HFFc6 (cell line): ENCODE data around the gene C1QTNF12. TPM values are rescaled to one million over a fixed set of nuclear protein-coding genes. Genes with fewer than 3 reads are reported as not detected.
"Not testable (repeated sequence)": the region's sequence is repeated elsewhere in the genome, so short reads cannot be mapped to it uniquely, and the experiment has no call there.

ENCODE experiments used
- DNase-seq: peaks from one replicate; pipeline ENCODE4 v3.0.0-alpha.2; 2018
- H3K27ac Mint-ChIP-seq: 2 replicates; pipeline ENCODE4 v1.8.0; 2020; ENCODE audit warnings: mild to moderate bottlenecking, mixed read lengths
- H3K27me3 Mint-ChIP-seq: 2 replicates; pipeline ENCODE4 v1.8.0; 2021; ENCODE audit warnings: mild to moderate bottlenecking, moderate library complexity, mixed read lengths; ENCODE audit not compliant: insufficient read depth
- H3K36me3 Mint-ChIP-seq: 2 replicates; pipeline ENCODE4 v1.8.0; 2021; ENCODE audit warnings: low read depth, mixed read lengths
- H3K4me1 Mint-ChIP-seq: 2 replicates; pipeline ENCODE4 v1.8.0; 2020; ENCODE audit warnings: low read depth, mixed read lengths
- H3K4me3 Mint-ChIP-seq: 2 replicates; pipeline ENCODE4 v1.8.0; 2020; ENCODE audit warnings: mild to moderate bottlenecking, moderate library complexity, mixed read lengths
- H3K9me3 Mint-ChIP-seq: 2 replicates; pipeline ENCODE4 v1.8.0; 2020; ENCODE audit warnings: mild to moderate bottlenecking, mixed read lengths
- microRNA-seq: library from miRNA; unstranded; fragments of <30 nt; microRNA quantifications from one replicate; pipeline ENCODE4, GENCODE V29; 2019
- total RNA-seq, 6 experiments: library from RNA; stranded (reverse); fragmentation: NEBNext Ultra II Directional; extraction: Animal tissue kit (Norgen Biotek cat#: 25700); gene quantifications; 2 replicates in 1 of 6; 3 replicates in 5 of 6; pipeline ENCODE4 v1.2.3, GENCODE V29; 2021
- TF ChIP-seq, protein P1 (sequence below): fragments of 200-600 bp; sonication (generic); IDR thresholded peaks from 2 replicates; pipeline ENCODE4 v1.5.0; 2021; ENCODE audit warnings: antibody characterized with exemption, mild to moderate bottlenecking

C1QTNF12 gene
- total RNA-seq, 6 experiments from 2014 or later = 0.31 to 1.7 (median 1.1) TPM

DNA sequence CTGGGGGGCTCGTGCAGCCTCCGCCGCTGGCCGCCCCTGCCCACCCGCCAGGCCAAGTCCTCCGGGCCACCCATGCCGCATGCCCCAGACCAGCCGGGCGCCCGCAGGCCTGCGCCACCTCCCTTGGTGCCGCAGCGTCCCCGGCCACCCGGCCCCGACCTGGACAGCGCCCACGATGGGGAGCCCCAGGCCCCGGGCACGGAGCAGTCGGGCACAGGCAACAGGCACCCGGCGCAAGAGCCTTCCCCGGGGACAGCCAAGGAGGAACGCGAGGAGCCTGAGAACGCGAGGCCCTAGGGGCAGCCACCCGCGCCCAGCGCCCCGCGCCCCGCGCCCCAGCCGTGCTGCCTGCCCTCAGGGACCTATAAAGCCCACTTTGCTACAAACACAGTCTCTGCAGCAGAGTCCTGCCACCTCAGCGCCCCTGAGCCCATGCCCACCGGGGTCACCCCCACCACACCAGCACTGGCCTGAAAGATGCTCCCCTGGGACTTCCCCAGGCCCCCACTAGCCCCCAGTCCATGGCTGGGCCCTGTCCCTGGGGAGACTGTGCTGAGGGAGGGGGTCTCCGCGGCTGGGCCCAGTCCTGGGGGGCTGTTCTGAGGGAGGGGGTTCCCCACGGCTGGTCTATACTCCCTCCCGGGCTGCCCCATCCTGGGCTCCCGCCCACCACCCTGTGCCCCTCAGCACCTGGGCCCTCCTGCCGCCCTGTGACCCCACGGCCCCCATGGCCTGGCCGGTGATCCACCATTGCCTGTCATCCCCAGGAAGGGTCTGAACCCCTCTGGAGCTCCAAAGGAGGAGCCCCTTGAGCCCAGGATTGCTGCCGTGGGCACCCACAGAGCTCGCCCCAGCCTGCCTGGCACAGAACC, 48.7 kb downstream of the C1QTNF12 start:
- Mint-ChIP-seq H3K4me3 (no peak overlapping the region), H3K4me1 (no peaks in the 10 kb centered on the region), H3K27ac (no peak overlapping the region), H3K36me3 (peaks cover 14% of the 10 kb centered on the region; the same call in 1 of the 2 replicates), H3K9me3 (peaks cover 14% of the 10 kb centered on the region), H3K27me3 (peaks cover 8% of the 10 kb centered on the region)
- DNase-seq = no peak
- TF ChIP-seq, protein P1, sequence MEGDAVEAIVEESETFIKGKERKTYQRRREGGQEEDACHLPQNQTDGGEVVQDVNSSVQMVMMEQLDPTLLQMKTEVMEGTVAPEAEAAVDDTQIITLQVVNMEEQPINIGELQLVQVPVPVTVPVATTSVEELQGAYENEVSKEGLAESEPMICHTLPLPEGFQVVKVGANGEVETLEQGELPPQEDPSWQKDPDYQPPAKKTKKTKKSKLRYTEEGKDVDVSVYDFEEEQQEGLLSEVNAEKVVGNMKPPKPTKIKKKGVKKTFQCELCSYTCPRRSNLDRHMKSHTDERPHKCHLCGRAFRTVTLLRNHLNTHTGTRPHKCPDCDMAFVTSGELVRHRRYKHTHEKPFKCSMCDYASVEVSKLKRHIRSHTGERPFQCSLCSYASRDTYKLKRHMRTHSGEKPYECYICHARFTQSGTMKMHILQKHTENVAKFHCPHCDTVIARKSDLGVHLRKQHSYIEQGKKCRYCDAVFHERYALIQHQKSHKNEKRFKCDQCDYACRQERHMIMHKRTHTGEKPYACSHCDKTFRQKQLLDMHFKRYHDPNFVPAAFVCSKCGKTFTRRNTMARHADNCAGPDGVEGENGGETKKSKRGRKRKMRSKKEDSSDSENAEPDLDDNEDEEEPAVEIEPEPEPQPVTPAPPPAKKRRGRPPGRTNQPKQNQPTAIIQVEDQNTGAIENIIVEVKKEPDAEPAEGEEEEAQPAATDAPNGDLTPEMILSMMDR = no peak

DNA sequence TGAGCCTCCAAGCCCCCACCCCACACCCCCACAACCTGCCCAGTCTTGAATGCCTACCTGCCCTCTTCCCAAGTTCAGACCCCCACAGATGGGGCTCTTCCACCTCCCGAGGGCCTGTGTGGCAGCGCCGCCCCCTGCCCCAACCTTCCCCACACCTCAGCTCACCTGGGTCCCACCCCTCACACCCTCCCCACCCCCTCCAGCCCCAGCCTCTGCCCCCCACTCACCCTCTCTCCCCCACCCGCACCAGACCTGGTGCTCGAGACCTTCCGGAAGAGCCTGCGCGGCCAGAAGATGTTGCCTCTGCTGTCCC, 49.4 kb downstream of the C1QTNF12 start:
- no peak overlapping the region for H3K4me3 Mint-ChIP-seq
- peaks cover 9% of the 10 kb centered on the region for H3K27me3 Mint-ChIP-seq
- TF ChIP-seq, protein P1 = no peak
- H3K4me1 Mint-ChIP-seq = no peaks in the 10 kb centered on the region
- no peak overlapping the region for H3K27ac Mint-ChIP-seq
- H3K9me3 Mint-ChIP-seq = peaks cover 15% of the 10 kb centered on the region
- no peak for DNase-seq
- peaks cover 14% of the 10 kb centered on the region; the same call in 1 of the 2 replicates for H3K36me3 Mint-ChIP-seq

DNA sequence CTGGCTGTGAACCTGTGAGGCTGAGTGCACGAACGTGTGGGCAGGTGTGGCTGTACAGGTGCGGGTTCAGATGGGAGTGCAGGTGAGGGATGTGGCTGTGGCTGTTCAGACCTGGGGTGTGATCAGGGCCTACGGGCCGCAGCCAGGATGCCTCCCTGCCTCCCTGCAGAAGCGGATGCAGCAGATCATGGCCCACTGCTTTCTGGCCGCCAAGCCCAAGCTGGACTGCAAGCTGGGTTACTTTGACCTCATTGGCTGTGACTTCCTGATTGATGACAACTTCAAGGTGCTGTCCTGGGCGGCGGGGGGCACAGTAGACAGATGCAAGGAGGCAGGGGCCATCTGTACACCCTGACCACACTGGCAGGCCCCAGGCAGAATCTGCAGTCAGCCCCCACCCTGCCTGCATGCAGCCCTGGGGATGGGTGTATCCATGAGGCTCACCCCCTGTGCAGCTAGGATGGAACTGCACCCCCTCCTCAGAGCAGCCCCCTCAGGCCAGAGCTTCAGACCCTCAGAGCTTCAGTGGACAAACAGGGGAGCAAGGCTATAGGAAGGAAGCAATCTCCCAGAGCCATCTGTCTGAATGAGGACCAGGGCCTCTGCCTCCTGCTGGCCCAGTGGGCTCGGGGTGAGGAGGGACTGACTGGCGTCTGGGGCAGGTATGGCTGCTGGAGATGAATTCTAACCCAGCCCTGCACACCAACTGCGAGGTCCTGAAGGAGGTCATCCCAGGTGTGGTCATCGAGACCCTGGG, 49.9 kb downstream of the C1QTNF12 start:
- Mint-ChIP-seq H3K4me3 (no peak overlapping the region), H3K27ac (no peak overlapping the region), H3K27me3 (peaks cover 9% of the 10 kb centered on the region), H3K9me3 (peaks cover 20% of the 10 kb centered on the region), H3K4me1 (no peaks in the 10 kb centered on the region), H3K36me3 (peaks cover 14% of the 10 kb centered on the region; the same call in 1 of the 2 replicates)
- TF ChIP-seq, protein P1 = no peak
- DNase-seq = no peak

DNA sequence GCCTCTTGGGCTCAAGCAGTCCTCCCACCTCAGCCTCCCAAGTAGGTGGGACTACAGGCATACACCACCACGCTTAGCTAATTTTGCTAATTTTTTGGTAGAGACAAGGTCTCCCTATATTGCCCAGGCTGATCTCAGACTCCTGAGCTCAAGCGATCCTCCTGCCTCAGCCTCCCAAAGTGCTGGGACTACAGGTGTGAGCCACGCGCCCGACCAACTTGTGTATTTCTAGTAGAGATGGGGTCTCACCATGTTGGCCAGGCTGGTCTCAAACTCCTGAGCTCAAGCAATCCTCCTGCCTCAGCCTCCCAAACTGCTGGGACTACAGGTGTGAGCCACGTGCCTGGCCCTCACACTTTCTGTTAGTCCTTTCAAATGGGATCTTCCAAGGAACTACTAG, 50.8 kb downstream of the C1QTNF12 start:
- H3K27me3 Mint-ChIP-seq = peaks cover 16% of the 10 kb centered on the region
- H3K4me3 Mint-ChIP-seq, H3K27ac Mint-ChIP-seq, DNase-seq, H3K4me1 Mint-ChIP-seq: not testable (repeated sequence)
- peaks cover 14% of the 10 kb centered on the region; the same call in 1 of the 2 replicates for H3K36me3 Mint-ChIP-seq
- H3K9me3 Mint-ChIP-seq = peaks cover 20% of the 10 kb centered on the region

DNA sequence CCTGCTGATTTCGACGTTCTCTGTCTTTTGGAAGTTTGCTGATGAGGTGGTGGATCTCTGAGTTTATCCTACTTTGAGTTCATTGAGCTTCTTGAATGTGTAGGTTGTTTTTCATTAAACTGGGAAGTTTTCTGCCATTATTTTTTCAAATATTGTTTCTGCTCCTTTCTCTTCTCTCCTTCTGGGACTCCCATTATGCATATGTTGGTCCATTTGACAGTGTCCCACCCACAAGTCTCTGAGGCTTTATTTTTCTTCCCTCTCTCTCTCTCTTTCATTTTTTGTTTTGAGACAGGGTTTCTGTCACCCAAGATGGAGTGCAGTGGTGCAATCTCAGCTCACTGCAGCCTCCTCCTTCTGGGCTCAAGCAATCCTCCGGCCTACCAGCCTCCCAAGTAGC, 51.8 kb downstream of the C1QTNF12 start:
- no peak overlapping the region for H3K4me3 Mint-ChIP-seq
- TF ChIP-seq, protein P1 = no peak
- no peaks in the 10 kb centered on the region for H3K4me1 Mint-ChIP-seq
- H3K36me3 Mint-ChIP-seq = peaks cover 14% of the 10 kb centered on the region; the same call in 1 of the 2 replicates
- peaks cover 20% of the 10 kb centered on the region for H3K9me3 Mint-ChIP-seq
- no peak for DNase-seq
- peaks cover 20% of the 10 kb centered on the region for H3K27me3 Mint-ChIP-seq
- H3K27ac Mint-ChIP-seq = no peak overlapping the region

Small RNAs within 50 kb of the gene (microRNA-seq; reads per million reads assigned to microRNA genes)
- 20.1 reads per million, percentile 26 among the genes with 10 or more reads in this experiment for gene MIR6726

Other genes starting within 250 kb of the C1QTNF12 start
- gene HES4, start 246.6 kb downstream of the C1QTNF12 start, total RNA-seq = 10 to 100 TPM; 14.1 to 17.4 (median 15.6) TPM
- 10 to 100 TPM; 38.4 to 89.1 (median 42.1) TPM for gene ISG15, start 233.2 kb downstream of the C1QTNF12 start, total RNA-seq
- gene AGRN, start 226.6 kb downstream of the C1QTNF12 start, total RNA-seq = 100 to 1,000 TPM; 131 to 164 (median 140) TPM
- gene RNF223, start 172.4 kb downstream of the C1QTNF12 start, total RNA-seq = not detected
- gene C1orf159, start 130.6 kb downstream of the C1QTNF12 start, total RNA-seq = 10 to 100 TPM in 1 of 6 experiments, 1 to 10 TPM in 5; 8.7 to 10.3 (median 9.6) TPM
- not detected for gene TTLL10, start 72.8 kb downstream of the C1QTNF12 start, total RNA-seq
- gene TNFRSF18, start 40.1 kb downstream of the C1QTNF12 start, total RNA-seq = not detected
- under 1 TPM in 1 of 6 experiments, not detected in 5; 0.17 TPM for gene TNFRSF4, start 32.6 kb downstream of the C1QTNF12 start, total RNA-seq
- 100 to 1,000 TPM; 182 to 231 (median 196) TPM for gene SDF4, start 14.7 kb downstream of the C1QTNF12 start, total RNA-seq
- gene B3GALT6, start 14.5 kb downstream of the C1QTNF12 start, total RNA-seq = 10 to 100 TPM; 24.5 to 35.7 (median 25.8) TPM
- 10 to 100 TPM; 56.2 to 67.9 (median 61.1) TPM for gene UBE2J2, start 27.1 kb upstream of the C1QTNF12 start, total RNA-seq
- 1 to 10 TPM; 1.4 to 3.0 (median 2.0) TPM for gene SCNN1D, start 33.7 kb upstream of the C1QTNF12 start, total RNA-seq
- 10 to 100 TPM; 39.4 to 50.8 (median 42.6) TPM for gene ACAP3, start 61.2 kb upstream of the C1QTNF12 start, total RNA-seq
- 10 to 100 TPM; 23.5 to 28.7 (median 25.6) TPM for gene PUSL1, start 61.9 kb upstream of the C1QTNF12 start, total RNA-seq
- gene INTS11, start 77.9 kb upstream of the C1QTNF12 start, total RNA-seq = 10 to 100 TPM; 65.6 to 78.3 (median 69.8) TPM
- gene CPTP, start 78.1 kb upstream of the C1QTNF12 start, total RNA-seq = 10 to 100 TPM; 24.6 to 31.5 (median 26.6) TPM
- under 1 TPM; 0.07 to 0.20 (median 0.13) TPM for gene TAS1R3, start 84.6 kb upstream of the C1QTNF12 start, total RNA-seq
- gene DVL1, start 102.7 kb upstream of the C1QTNF12 start, total RNA-seq = 10 to 100 TPM; 73.8 to 96.6 (median 74.5) TPM
- 100 to 1,000 TPM; 438 to 570 (median 524) TPM for gene MXRA8, start 111.8 kb upstream of the C1QTNF12 start, total RNA-seq
- gene AURKAIP1, start 128.5 kb upstream of the C1QTNF12 start, total RNA-seq = 100 to 1,000 TPM; 178 to 206 (median 196) TPM
- gene CCNL2, start 152.6 kb upstream of the C1QTNF12 start, total RNA-seq = 100 to 1,000 TPM in 5 of 6 experiments, 10 to 100 TPM in 1; 96.2 to 115 (median 104) TPM
- 100 to 1,000 TPM; 131 to 154 (median 141) TPM for gene MRPL20, start 160.6 kb upstream of the C1QTNF12 start, total RNA-seq
- under 1 TPM in 2 of 6 experiments, not detected in 4; 0.14 TPM for gene ANKRD65, start 174.6 kb upstream of the C1QTNF12 start, total RNA-seq
- under 1 TPM in 5 of 6 experiments, not detected in 1; 0.12 to 0.33 (median 0.24) TPM for gene VWA1, start 189.0 kb upstream of the C1QTNF12 start, total RNA-seq
- under 1 TPM in 1 of 6 experiments, not detected in 5; 0.09 TPM for gene ATAD3C, start 203.0 kb upstream of the C1QTNF12 start, total RNA-seq
- 10 to 100 TPM; 21.0 to 24.8 (median 23.0) TPM for gene ATAD3B, start 225.0 kb upstream of the C1QTNF12 start, total RNA-seq